Motor neuron (in vitro differentiated cells): ENCODE data around the gene SLC2A9. TPM values are rescaled to one million over a fixed set of nuclear protein-coding genes. Genes with fewer than 3 reads are reported as not detected.
A peak's percentile ranks its signal among the peaks of the same experiment; 100 is the strongest.

Source experiments
- ATAC-seq, 8 experiments: fragments of 200-7000 bp; cut with Tn5 transposase; replicated peaks in 6 of 8; 2 replicates each; pipeline ENCODE4 v1.8.0; 2021; ENCODE audit warnings: mild to moderate bottlenecking in 8 of 8, moderate library complexity in 8 of 8
- H3K27ac ChIP-seq, 2 donors: fragments of 250-450 bp; sonication (Bioruptor Pico); 2 replicates each; pipeline ENCODE4 v1.9.0; 2021; ENCODE audit warnings: antibody characterized with exemption in 2 of 2, mild to moderate bottlenecking in 2 of 2, moderate library complexity in 1 of 2
- H3K4me1 ChIP-seq, 2 donors: fragments of 250-450 bp; sonication (Bioruptor Pico); replicated peaks in 1 of 2; 2 replicates each; pipeline ENCODE4 v1.6.1; 2021; ENCODE audit warnings: antibody characterized with exemption in 2 of 2, mild to moderate bottlenecking in 2 of 2, moderate library complexity in 1 of 2
- H3K4me3 ChIP-seq, 5 donors: fragments of 250-450 bp; sonication (Bioruptor Pico); 2 replicates each; pipeline ENCODE4 v1.9.0; 2021; ENCODE audit warnings: antibody characterized with exemption in 5 of 5, mild to moderate bottlenecking in 5 of 5, moderate library complexity in 4 of 5
- WGBS, 10 experiments: fragments of 450-650 bp; shearing (Covaris generic); methylation state at CpG; one replicate each; pipeline ENCODE4 v1.0.0; 2022; 5-methylcytosine and 5-hydroxymethylcytosine counted together
- in situ Hi-C, 9 experiments: fragments of 400-800 bp; cut with MboI; loops; one replicate each; pipeline ENCODE4 v1.15.0; 2021; ENCODE audit warnings: low sequenced_read_pairs in 9 of 9, low pct_unique_long_range_greater_than_20kb in 2 of 9; ENCODE audit not compliant: unreplicated experiment in 9 of 9
- total RNA-seq, 8 experiments: library from RNA; unstranded; fragments of 300-600 nt; gene quantifications; 2 replicates each; pipeline versions ENCODE4 v1.2.3 to v1.2.4, GENCODE V29; 2022

The SLC2A9 gene
- total RNA-seq, 8 experiments from 2014 or later = 0.21 to 4.4 (median 1.3) TPM

DNA sequence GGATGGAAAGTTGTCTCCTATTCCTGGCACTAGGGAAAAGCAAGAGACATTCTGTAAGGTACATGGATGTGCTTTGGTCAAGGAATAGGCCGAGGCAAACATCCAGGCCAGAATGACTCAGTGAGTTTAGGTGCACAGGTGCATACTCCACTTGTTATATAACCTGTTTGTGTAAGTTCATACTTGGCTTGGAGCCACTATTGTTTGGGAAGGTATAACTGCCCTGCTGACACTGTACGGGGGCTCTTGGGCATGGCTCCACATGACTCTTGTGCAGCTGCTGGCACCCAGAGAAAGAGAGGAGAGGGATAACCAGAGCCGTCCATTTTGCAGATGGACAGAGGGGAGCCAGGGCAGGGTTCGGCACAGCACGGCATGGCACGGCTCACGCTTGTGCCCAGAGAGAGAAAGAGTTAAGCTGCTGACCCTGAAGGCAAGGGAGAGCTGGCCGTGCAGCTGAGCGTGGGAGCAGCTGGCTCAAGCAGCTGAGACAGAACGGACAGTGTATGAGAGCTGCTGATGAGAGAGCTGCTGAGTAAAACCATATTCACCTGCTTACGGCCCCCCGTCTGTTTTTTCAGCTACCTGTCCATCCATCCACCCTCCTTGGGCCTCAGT, 98.0 kb downstream of the SLC2A9 start:
- Histone ChIP-seq H3K4me3 (no peak overlapping the region), H3K4me1 (peaks cover 9 to 17% of the 10 kb centered on the region in 2 donors), H3K27ac (no peak overlapping the region)
- no peak for ATAC-seq
- in situ Hi-C loops = loop anchor here in 1 of 9 experiments (25.0 kb wide), 1 partner anchor 89 kb away; the partner anchor contains the start of gene SLC2A9
- WGBS, 10 experiments = 32 to 87% (median 83%) methylated on average over 3 to 7 of the region's 12 CpGs; no CpG with 5 or more reads in 5 of the 10 experiments

DNA sequence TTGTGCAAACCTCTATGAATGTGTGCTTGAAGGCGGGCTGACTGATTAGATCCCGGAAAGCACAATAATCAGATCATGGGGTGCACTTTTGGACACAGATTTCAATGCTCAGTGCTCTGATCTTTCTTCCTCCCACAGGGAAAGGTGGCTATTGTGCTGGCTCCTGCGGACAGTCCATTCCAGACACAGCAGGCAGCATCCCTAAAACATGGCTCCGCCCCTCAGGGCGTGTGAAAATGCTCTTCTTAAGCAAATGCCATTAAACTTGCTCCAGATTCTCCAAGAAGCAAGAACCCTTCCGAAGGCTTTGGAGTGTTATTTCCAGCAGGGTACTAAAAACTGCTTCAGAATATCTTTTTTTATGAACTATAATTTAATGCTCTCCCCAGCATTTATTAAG, 100.0 kb downstream of the SLC2A9 start:
- no peak for ATAC-seq
- WGBS, 10 experiments = 24 to 75% (median 40%) methylated on average over 1 to 5 of the region's 6 CpGs; no CpG with 5 or more reads in 1 of the 10 experiments
- Histone ChIP-seq H3K4me3 (no peak overlapping the region), H3K4me1 (peaks cover 9 to 17% of the 10 kb centered on the region in 2 donors), H3K27ac (no peak overlapping the region)
- in situ Hi-C loops = loop anchor here in 1 of 9 experiments (25.0 kb wide), 1 partner anchor 91 kb away; the partner anchor contains the start of gene SLC2A9

- WGBS, 10 experiments = 0 to 100% (median 20%) methylated on average over 1 to 2 of the region's 2 CpGs; no CpG with 5 or more reads in 5 of the 10 experiments
- no peak for ATAC-seq
These were observed 101.3 kb downstream of the SLC2A9 start for GRCh38 chr4:9920029-9920428.

GRCh38 chr4:9919047-9919446, 102.2 kb downstream of the SLC2A9 start:
- Histone ChIP-seq H3K4me1 (peaks cover 0 to 4% of the 10 kb centered on the region in 2 donors), H3K4me3 (no peak overlapping the region), H3K27ac (no peak overlapping the region)
- in situ Hi-C loops = loop anchor here in 1 of 9 experiments (25.0 kb wide), 1 partner anchor 93 kb away; the partner anchor contains the start of gene SLC2A9
- no peak for ATAC-seq
- WGBS, 10 experiments = 54 to 100% (median 73%) methylated on average over 2 to 4 of the region's 6 CpGs; no CpG with 5 or more reads in 2 of the 10 experiments

More at GRCh38 chr4:9920029-9920428, 101.3 kb downstream of the SLC2A9 start:
- H3K4me3 ChIP-seq = no peak overlapping the region
- in situ Hi-C loops = loop anchor here in 1 of 9 experiments (25.0 kb wide), 1 partner anchor 92 kb away; the partner anchor contains the start of gene SLC2A9
- peaks cover 0 to 4% of the 10 kb centered on the region in 2 donors for H3K4me1 ChIP-seq
- no peak overlapping the region for H3K27ac ChIP-seq

GRCh38 chr4:9918484-9918883, 102.8 kb downstream of the SLC2A9 start:
- in situ Hi-C loops = loop anchor here in 1 of 9 experiments (25.0 kb wide), 1 partner anchor 94 kb away; the partner anchor contains the start of gene SLC2A9
- Histone ChIP-seq H3K4me1 (peaks cover 0 to 4% of the 10 kb centered on the region in 2 donors), H3K27ac (no peak overlapping the region), H3K4me3 (no peak overlapping the region)
- ATAC-seq = no peak
- 88 to 100% (median 100%) methylated on average over 1 to 3 of the region's 4 CpGs; no CpG with 5 or more reads in 5 of the 10 experiments for WGBS, 10 experiments

GRCh38 chr4:9916937-9917336, 104.4 kb downstream of the SLC2A9 start:
- 25 to 90% (median 80%) methylated on average over 1 to 3 of the region's 3 CpGs; no CpG with 5 or more reads in 3 of the 10 experiments for WGBS, 10 experiments
- in situ Hi-C loops = loop anchor here in 1 of 9 experiments (25.0 kb wide), 1 partner anchor 95 kb away; the partner anchor contains the start of gene SLC2A9
- Histone ChIP-seq H3K4me3 (no peak overlapping the region), H3K27ac (no peak overlapping the region), H3K4me1 (peaks cover 0 to 4% of the 10 kb centered on the region in 2 donors)
- ATAC-seq = no peak

- Histone ChIP-seq H3K4me3 (no peak overlapping the region), H3K27ac (no peak overlapping the region), H3K4me1 (peaks cover 0 to 4% of the 10 kb centered on the region in 2 donors)
- peak in 2 of 8 experiments; percentile 30 to 63 for ATAC-seq
- WGBS, 10 experiments = 13 to 100% (median 63%) methylated on average over 1 of the region's 1 CpG; no CpG with 5 or more reads in 7 of the 10 experiments
- in situ Hi-C loops = loop anchor here in 1 of 9 experiments (25.0 kb wide), 1 partner anchor 96 kb away; the partner anchor contains the start of gene SLC2A9
These were observed 105.0 kb downstream of the SLC2A9 start for GRCh38 chr4:9916346-9916745.

GRCh38 chr4:9913846-9914245, 107.5 kb downstream of the SLC2A9 start:
- 0 to 100% (median 64%) methylated on average over 1 to 2 of the region's 3 CpGs; no CpG with 5 or more reads in 6 of the 10 experiments for WGBS, 10 experiments
- in situ Hi-C loops = loop anchor here in 1 of 9 experiments (25.0 kb wide), 1 partner anchor 98 kb away; the partner anchor contains the start of gene SLC2A9
- Histone ChIP-seq H3K27ac (no peak overlapping the region), H3K4me3 (no peak overlapping the region), H3K4me1 (no peaks in the 10 kb centered on the region)
- no peak for ATAC-seq

- H3K4me3 ChIP-seq = no peak overlapping the region
- no peaks in the 10 kb centered on the region for H3K4me1 ChIP-seq
- ATAC-seq = no peak
- WGBS, 10 experiments = 20 to 100% (median 100%) methylated on average over 1 of the region's 1 CpG; no CpG with 5 or more reads in 4 of the 10 experiments
- in situ Hi-C loops = loop anchor here in 1 of 9 experiments (25.0 kb wide), 1 partner anchor 105 kb away; the partner anchor contains the start of gene SLC2A9
- no peak overlapping the region for H3K27ac ChIP-seq
These were observed 114.3 kb downstream of the SLC2A9 start for GRCh38 chr4:9906996-9907395.

DNA sequence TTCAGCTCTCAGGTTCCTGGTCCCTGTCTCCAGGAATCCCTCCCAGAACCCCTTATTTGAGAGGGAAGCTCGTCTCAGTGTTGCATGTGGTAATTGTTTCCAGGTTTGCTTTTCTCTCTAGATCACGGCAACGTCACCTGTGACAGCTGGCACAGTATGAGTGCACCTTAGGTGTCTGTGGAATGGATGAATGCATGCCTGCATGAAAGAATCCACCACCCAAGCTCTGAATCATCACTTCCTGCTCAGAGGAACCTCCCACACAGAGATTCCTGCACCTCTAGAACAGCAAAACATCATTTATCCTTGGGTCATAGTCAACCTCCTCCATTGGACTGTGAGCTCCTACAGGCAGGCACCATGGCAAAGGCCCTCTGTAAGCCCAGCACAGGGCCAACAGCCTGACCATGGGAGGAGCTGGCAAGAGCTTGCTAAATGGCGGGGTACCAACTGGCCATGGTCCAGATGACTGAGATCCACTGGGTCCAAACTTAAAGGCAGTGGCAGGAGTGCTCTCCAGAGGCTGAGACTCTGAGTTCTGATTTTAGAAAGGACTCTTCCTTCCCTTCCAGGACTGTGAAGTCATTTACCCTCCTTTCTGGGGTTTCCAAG, 116.2 kb downstream of the SLC2A9 start:
- no peak overlapping the region for H3K27ac ChIP-seq
- in situ Hi-C loops = loop anchor here in 1 of 9 experiments (25.0 kb wide), 1 partner anchor 107 kb away; the partner anchor contains the start of gene SLC2A9
- peak in 2 of 8 experiments; percentile 63 to 75 for ATAC-seq

DNA sequence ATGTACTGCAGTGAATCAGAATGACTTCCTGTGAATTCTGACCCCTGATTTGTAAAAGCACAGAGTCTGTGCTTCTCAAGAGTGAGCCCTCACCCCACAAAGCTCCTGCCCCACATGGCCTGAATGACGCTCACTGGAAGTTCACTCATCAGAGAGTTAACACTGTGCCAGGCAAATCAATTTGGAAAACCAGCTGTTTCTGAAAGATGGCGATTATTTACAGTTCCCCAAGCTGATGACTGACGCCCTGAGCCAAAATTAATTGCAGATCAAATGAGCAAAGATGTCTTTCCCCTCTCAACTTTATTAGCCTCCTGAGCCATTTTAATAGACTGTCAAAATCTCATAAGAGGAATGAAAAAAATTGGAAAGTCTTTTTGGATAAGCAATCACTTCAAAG, 118.0 kb downstream of the SLC2A9 start:
- in situ Hi-C loops = loop anchor here in 1 of 9 experiments (25.0 kb wide), 1 partner anchor 109 kb away; the partner anchor contains the start of gene SLC2A9
- H3K27ac ChIP-seq = no peak overlapping the region
- 0 to 100% (median 79%) methylated on average over 1 to 3 of the region's 3 CpGs; no CpG with 5 or more reads in 1 of the 10 experiments for WGBS, 10 experiments
- H3K4me3 ChIP-seq = no peak overlapping the region
- H3K4me1 ChIP-seq = peaks cover 7 to 16% of the 10 kb centered on the region in 2 donors
- peak in 2 of 8 experiments; percentile 4 to 20 for ATAC-seq

More for the DNA sequence above, 116.2 kb downstream of the SLC2A9 start:
- 8 to 100% (median 62%) methylated on average over 1 to 4 of the region's 4 CpGs; no CpG with 5 or more reads in 2 of the 10 experiments for WGBS, 10 experiments
- Histone ChIP-seq H3K4me1 (peaks cover 4 to 9% of the 10 kb centered on the region in 2 donors), H3K4me3 (no peak overlapping the region)

GRCh38 chr4:9901257-9901656, 120.0 kb downstream of the SLC2A9 start:
- peak in 6 of 8 experiments; percentile 24 to 71 (median 55) for ATAC-seq
- peaks cover 8 to 16% of the 10 kb centered on the region in 2 donors for H3K4me1 ChIP-seq
- 8 to 58% (median 27%) methylated on average over 1 to 3 of the region's 3 CpGs; no CpG with 5 or more reads in 2 of the 10 experiments for WGBS, 10 experiments
- in situ Hi-C loops = loop anchor here in 1 of 9 experiments (25.0 kb wide), 1 partner anchor 111 kb away; the partner anchor contains the start of gene SLC2A9
- H3K4me3 ChIP-seq = no peak overlapping the region
- H3K27ac ChIP-seq = no peak overlapping the region
